ENCODE results near the gene SLC12A8.

DNA sequence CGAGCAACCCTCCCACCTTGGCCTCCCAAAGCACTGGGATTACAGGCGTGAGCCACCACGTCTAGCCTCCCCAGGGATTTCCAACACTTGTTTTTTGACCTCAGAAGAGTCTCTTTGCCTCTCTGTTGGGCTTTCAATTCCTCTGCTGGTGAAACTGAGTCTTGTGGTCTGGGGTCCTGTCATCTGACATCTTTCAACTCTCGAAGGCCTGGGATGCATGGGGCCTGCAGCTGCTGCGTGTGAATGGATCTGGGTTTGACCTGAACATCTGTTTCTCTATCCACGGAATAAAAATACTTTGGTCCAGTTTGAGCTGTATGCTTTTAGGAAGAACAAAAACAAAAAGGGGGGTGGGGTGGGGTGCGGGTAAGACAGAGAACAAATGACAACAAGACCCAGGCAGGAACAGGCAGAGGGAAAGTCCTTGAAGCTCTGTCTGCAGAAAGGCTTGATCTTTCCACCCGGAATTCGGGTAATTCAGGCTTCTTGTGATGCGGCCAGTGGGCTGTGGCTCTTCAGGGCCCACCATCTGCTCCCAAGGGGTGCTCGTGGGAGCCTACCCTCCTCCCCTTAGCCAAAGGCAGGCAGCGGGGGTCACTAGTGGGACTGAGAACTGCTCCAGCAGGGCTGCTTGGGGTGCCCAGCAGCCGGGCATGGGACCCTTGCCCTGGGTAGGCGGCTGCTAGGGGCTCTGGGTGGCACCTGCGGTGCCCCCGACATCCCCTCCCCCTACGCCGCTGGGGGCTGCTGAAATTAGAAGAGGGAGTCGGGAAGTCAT, 71.5 kb downstream of the SLC12A8 start:
- no peak for TF ChIP-seq POLR2A (IDR thresholded peaks at IDR 0.05; ENCODE audit: low read depth, low read length)
- TF ChIP-seq POLR2AphosphoS5 (IDR thresholded peaks at IDR 0.05; ENCODE audit: low read depth, low read length), result no peak
- TF ChIP-seq TAF1 (IDR thresholded peaks at IDR 0.05; ENCODE audit: borderline replicate concordance, low read depth, low read length), result no peak

Measured in GM12892 (cell line).